Measurements from ENCODE around the gene LAMC2.
"Not testable (repeated sequence)": the region's sequence is repeated elsewhere in the genome, so short reads cannot be mapped to it uniquely, and the experiment has no call there.

LAMC2 gene

DNA sequence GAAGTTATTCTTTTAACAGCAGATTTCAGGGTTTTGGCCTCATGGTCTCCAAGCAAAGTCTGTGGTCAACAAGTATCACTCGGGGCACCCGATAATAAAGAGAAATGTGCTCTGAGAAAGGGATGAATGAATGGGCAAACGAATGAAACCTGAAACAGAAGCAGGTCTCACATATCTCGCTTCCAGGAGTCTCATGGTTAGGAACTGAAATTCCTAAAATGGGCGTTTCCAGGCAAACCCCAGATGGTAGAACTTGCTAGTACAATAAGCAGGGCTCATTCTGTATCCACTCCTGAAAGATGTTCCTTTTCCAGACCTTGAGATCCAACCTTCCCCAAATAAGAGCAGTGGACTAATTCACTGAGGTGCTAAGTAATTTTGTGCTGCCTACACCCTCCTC lies 87.2 kb downstream of the LAMC2 start:
- no peak overlapping the region for H3K4me3 ChIP-seq (ENCODE audit: control insufficient read depth, low read depth, low read length)
- DNase-seq (ENCODE audit: low read depth) = peak; percentile 26
- TF ChIP-seq, protein P1, sequence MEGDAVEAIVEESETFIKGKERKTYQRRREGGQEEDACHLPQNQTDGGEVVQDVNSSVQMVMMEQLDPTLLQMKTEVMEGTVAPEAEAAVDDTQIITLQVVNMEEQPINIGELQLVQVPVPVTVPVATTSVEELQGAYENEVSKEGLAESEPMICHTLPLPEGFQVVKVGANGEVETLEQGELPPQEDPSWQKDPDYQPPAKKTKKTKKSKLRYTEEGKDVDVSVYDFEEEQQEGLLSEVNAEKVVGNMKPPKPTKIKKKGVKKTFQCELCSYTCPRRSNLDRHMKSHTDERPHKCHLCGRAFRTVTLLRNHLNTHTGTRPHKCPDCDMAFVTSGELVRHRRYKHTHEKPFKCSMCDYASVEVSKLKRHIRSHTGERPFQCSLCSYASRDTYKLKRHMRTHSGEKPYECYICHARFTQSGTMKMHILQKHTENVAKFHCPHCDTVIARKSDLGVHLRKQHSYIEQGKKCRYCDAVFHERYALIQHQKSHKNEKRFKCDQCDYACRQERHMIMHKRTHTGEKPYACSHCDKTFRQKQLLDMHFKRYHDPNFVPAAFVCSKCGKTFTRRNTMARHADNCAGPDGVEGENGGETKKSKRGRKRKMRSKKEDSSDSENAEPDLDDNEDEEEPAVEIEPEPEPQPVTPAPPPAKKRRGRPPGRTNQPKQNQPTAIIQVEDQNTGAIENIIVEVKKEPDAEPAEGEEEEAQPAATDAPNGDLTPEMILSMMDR (conservative IDR thresholded peaks at IDR 0.05; ENCODE audit: control insufficient read depth, insufficient read depth, low read depth, low read length) = no peak

DNA sequence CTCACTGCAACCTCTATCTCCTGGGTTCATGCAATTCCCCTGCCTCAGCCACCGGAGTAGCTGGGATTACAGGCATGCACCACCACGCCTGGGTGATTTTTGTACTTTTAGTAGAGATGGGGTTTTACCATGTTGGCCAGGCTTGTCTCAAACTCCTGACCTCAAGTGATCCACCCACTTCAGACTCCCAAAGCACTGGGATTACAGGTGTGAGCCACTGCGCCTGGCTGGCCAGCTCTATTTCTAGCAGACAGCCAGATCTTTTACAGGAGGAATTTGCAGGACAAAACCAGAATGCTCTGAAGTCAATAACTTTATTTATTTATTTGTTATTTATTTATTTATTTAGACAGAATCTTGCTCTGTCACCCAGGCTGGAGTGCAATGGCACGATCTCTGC lies 87.9 kb downstream of the LAMC2 start:
- H3K4me3 ChIP-seq (ENCODE audit: control insufficient read depth, low read depth, low read length); DNase-seq (ENCODE audit: low read depth): not testable (repeated sequence)

DNA sequence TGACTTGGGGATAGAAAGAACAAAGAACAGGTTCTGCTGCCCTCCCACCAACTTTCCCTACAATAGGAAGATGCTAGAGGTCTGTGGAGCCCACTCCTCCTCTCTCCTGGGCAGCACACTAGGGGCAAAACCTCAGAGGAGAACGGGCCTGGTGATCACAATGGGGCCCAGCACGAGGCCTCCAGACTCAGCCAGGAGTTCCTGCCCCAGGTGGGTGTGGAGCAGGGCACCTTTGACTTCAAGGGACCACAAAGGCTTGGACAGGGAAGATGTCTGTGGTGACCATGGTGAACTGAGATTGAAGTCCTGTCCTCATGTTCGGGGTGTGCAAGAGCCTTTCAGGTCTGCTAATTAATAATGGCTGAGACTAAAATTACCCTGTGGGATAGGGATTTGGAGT lies 88.8 kb downstream of the LAMC2 start:
- no peak overlapping the region for H3K4me3 ChIP-seq (ENCODE audit: control insufficient read depth, low read depth, low read length)
- no peak for DNase-seq (ENCODE audit: low read depth)
- TF ChIP-seq, protein P1 (conservative IDR thresholded peaks at IDR 0.05; ENCODE audit: control insufficient read depth, insufficient read depth, low read depth, low read length) = no peak

DNA sequence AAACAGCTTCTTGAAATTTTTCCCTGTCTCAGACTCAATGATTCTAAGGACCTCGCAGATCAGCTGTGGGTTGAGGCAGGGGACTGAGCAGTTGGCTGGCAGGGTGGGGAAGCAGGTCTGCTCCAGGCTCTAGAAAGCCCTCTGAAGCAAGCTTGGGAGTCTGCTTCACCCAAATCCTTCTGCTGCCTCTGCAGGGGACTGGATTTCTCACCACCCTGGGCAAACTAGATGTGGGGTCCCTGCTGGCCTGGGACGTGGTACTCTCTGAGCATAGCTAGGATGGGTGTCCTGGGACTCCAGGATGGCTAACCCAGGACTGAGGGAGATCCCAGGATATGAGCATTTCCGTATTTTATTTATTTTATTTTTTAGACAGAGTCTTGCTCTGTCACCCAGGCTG lies 89.3 kb downstream of the LAMC2 start:
- TF ChIP-seq, protein P1 (conservative IDR thresholded peaks at IDR 0.05; ENCODE audit: control insufficient read depth, insufficient read depth, low read depth, low read length) = no peak
- no peak overlapping the region for H3K4me3 ChIP-seq (ENCODE audit: control insufficient read depth, low read depth, low read length)
- no peak for DNase-seq (ENCODE audit: low read depth)

DNA sequence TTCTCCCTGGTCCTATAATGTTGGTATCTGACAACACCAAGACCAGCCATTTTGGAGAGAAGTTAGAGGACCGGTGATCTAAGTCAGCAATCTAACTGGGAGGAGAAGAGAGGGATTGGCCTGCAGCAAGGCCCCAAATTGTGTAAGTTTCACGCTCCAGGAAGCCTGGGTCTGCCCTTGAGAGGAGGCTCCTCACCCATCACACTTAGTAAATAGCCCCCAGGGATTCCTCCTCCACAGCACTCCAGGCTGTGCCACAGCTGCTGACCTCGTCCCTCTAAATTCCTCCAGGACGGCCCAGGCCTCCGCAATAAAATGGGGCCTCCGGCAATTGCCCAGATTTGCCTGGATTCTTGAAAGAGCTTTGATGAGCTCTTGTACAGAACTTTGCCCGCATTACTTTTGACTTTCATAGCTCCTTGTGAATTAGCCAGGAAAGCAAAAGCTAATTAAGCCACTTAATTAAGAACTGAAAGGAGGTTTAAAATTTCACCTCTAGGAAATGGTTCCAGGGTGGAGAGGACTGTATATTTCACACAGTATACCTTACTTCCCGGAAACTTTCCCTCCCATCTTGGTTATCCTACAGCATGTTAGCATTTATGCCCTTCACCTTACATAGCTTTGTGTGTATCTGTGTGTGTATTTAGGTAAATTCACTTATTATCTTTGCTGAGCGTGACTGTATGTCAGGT lies 90.5 kb downstream of the LAMC2 start:
- DNase-seq (ENCODE audit: low read depth) = no peak
- H3K4me3 ChIP-seq (ENCODE audit: control insufficient read depth, low read depth, low read length) = no peak overlapping the region
- TF ChIP-seq, protein P1 (conservative IDR thresholded peaks at IDR 0.05; ENCODE audit: control insufficient read depth, insufficient read depth, low read depth, low read length) = no peak

DNA sequence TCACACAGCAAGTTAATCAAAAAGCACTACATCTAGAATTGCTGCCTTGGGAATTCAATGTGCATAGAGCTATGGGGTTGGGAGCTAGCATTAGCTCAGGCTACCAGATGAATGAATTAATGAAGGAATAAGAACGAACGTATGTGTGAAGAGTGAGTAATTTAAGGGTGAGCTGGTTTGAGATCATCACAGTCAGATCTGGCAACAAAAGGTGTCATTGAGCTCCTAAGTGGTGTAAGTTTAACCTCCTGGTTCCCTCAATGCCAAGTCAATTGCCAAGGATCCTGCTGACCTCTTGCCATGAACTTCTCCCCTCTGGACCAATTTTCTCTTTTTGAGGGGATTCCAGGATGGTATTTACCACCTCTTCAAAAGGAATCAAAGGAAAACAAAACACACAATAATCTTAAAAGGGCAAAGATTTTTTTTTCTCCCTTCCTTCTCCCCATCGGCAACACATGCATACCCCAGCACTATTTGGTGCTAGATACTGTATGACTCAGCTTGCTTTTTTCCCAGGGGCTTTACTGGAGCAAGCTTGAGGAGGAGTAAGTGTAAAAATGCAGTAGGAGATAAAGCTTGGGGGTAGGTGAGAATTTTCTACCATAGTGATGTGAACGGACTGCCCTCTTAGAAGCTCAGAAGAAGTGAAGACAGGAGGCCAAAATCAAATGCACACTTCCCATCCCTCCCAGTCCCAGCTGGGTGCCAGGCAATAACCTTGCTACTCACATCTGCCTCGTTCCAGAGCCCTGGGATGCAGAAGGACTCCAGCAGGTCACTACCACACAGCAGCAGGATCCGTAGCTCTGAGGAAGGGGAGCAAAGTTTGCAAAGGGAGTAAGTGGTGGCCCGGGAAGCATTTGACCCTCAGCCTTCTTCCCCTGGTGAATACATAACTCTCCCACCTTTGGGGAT lies 92.0 kb downstream of the LAMC2 start:
- H3K4me3 ChIP-seq (ENCODE audit: control insufficient read depth, low read depth, low read length) = peak overlapping the region; percentile 19
- DNase-seq (ENCODE audit: low read depth) = peak; percentile 89
- TF ChIP-seq, protein P1 (conservative IDR thresholded peaks at IDR 0.05; ENCODE audit: control insufficient read depth, insufficient read depth, low read depth, low read length) = no peak

Data from fibroblast of mammary gland (primary cell).